ENCODE measurements around the gene FARSA. TPM values are rescaled to one million over a fixed set of nuclear protein-coding genes. Genes with fewer than 3 reads are reported as not detected.
"Not testable (repeated sequence)": the region's sequence is repeated elsewhere in the genome, so short reads cannot be mapped to it uniquely, and the experiment has no call there.

Gene FARSA
- total and polyA plus RNA-seq, 10 of the 15 experiments (the other 5 are each of a cell fraction or from before 2014, with no cell fraction given), result 20.3 to 212 (median 76.4) TPM

DNA sequence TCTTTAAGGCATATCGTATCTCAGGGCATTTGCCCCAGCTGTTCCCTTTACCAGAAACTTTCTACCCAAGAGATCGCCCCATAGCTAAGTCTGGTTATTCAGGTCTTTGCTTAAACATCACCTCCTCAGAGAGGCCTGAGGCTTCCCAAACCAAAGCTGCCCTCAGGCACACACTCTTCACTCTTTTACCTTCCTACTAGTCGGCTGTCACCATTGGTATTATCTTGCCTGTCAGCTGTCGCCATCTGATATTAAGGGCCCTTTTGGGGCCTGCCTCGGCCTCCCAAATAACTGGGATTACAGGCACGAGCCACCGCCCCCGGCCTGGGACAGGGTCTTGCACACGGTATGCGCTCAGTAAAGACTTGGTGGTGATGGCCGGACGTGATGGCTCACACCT is 22.5 kb upstream of the FARSA start (continued):
- TF ChIP-seq, protein P1, sequence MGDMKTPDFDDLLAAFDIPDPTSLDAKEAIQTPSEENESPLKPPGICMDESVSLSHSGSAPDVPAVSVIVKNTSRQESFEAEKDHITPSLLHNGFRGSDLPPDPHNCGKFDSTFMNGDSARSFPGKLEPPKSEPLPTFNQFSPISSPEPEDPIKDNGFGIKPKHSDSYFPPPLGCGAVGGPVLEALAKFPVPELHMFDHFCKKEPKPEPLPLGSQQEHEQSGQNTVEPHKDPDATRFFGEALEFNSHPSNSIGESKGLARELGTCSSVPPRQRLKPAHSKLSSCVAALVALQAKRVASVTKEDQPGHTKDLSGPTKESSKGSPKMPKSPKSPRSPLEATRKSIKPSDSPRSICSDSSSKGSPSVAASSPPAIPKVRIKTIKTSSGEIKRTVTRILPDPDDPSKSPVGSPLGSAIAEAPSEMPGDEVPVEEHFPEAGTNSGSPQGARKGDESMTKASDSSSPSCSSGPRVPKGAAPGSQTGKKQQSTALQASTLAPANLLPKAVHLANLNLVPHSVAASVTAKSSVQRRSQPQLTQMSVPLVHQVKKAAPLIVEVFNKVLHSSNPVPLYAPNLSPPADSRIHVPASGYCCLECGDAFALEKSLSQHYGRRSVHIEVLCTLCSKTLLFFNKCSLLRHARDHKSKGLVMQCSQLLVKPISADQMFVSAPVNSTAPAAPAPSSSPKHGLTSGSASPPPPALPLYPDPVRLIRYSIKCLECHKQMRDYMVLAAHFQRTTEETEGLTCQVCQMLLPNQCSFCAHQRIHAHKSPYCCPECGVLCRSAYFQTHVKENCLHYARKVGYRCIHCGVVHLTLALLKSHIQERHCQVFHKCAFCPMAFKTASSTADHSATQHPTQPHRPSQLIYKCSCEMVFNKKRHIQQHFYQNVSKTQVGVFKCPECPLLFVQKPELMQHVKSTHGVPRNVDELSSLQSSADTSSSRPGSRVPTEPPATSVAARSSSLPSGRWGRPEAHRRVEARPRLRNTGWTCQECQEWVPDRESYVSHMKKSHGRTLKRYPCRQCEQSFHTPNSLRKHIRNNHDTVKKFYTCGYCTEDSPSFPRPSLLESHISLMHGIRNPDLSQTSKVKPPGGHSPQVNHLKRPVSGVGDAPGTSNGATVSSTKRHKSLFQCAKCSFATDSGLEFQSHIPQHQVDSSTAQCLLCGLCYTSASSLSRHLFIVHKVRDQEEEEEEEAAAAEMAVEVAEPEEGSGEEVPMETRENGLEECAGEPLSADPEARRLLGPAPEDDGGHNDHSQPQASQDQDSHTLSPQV (IDR thresholded peaks at IDR 0.05), result no peak
- TF ChIP-seq EZH2 (IDR thresholded peaks at IDR 0.05; ENCODE audit: borderline replicate concordance, control insufficient read depth, low read depth, low read length) (no peak), NFXL1 (IDR thresholded peaks at IDR 0.05; ENCODE audit: borderline replicate concordance) (no peak)

DNA sequence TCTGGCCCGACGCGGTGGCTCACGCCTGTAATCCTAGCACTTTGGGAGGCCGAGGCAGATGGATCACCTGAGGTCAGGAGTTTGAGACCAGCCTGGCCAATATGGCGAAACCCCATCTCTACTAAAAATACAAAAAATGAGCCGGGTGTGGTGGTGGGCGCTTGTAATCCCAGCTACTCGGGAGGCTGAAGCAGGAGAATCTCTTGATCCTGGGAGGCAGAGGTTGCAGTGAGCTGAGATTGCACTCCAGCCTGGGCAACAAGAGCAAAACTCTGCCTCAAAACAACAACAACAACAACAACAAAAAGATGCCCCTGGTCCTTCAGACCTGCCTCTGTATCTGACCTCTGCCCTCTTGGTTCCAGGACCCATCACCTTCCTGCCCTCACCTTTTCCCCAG is 22.1 kb upstream of the FARSA start:
- Histone ChIP-seq H3K4me2 (ENCODE audit: control insufficient read depth, insufficient read depth) (peak overlapping the region; percentile 85), H3K36me3 (ENCODE audit: control insufficient read depth in 2 of 2, insufficient read depth in 2 of 2, low read length in 1 of 2) (peaks cover 8 to 10% of the 10 kb centered on the region in 2 experiments; a peak in 3 of 4 replicates), H3K27ac (ENCODE audit: control insufficient read depth, insufficient read depth) (peak overlapping the region; percentile 24; the same call in 1 of the 2 replicates), H3K79me2 (ENCODE audit: control insufficient read depth, insufficient read depth, low read length) (peaks cover 32% of the 10 kb centered on the region), H3K9ac (ENCODE audit: control insufficient read depth, insufficient read depth, low read length) (peak overlapping the region; percentile 80; the same call in 1 of the 2 replicates), H3K4me1 (ENCODE audit: control insufficient read depth, insufficient read depth, low read length) (peaks cover 11% of the 10 kb centered on the region), H3K4me3 (peak overlapping the region; percentile 78)
- BruUV-seq (replicated peaks); intact Hi-C loops (cut with micrococcal nuclease; ENCODE audit: unreplicated experiment); DNase-seq (ENCODE audit: low read depth, low spot score); H4K20me1 ChIP-seq (ENCODE audit: control insufficient read depth, insufficient read depth); H3K27me3 ChIP-seq (replicated peaks in 1 of 2; ENCODE audit: control insufficient read depth in 2 of 2, insufficient read depth in 2 of 2, low read length in 1 of 2); ATAC-seq; FAIRE-seq; H3K9me3 ChIP-seq (replicated peaks; ENCODE audit: control insufficient read depth, insufficient read depth, low read length); H2AFZ ChIP-seq (ENCODE audit: control insufficient read depth, low read depth, low read length); in situ Hi-C loops (cut with MboI): not testable (repeated sequence)
- 94% methylated on average over 9 of the region's 9 CpGs for WGBS (ENCODE audit: insufficient coverage, insufficient replicate concordance, low lambda C conversion rate, missing lambda C conversion rate)
- CTCF ChIA-PET, result interaction anchor here (0.5 to 4.6 kb wide), 5 partner anchors 10 to 316 kb away, joined by 3 to 40 read pairs (median 3); no protein-coding TSS in a partner anchor
- RAD21 ChIA-PET (ENCODE audit: unreplicated experiment), result interaction anchor here (0.5 to 2.3 kb wide), 3 partner anchors 10 to 1661 kb away, joined by 4 to 9 read pairs (median 7); no protein-coding TSS in a partner anchor
- 0 out of 2 replicates have a peak, but pooled peaks have one; percentile 19 for TF ChIP-seq NR2F1 (conservative IDR thresholded peaks at IDR 0.05)
- POLR2A ChIA-PET, result interaction anchor here (0.8 to 1.9 kb wide), 3 partner anchors 9 to 146 kb away, joined by 3 to 7 read pairs (median 5); partner anchors contain the start of genes CALR and RAD23A
- SMC1A ChIA-PET (ENCODE audit: uncharacterized antibody, unreplicated experiment), result interaction anchor here (1.8 to 2.1 kb wide), 3 partner anchors 10 to 56 kb away, joined by 4 to 6 read pairs (median 6); no protein-coding TSS in a partner anchor

Measured in GM12878 (cell line).